Breast epithelium (tissue), 4 donors: ENCODE measurements around the gene TSPEAR. TPM values are rescaled to one million over a fixed set of nuclear protein-coding genes. Genes with fewer than 3 reads are reported as not detected.

ENCODE experiments used
- DNase-seq, 2 donors: peaks; one replicate each; pipeline ENCODE4 v3.0.0-alpha.2; 2019; ENCODE audit warnings: low spot score in 2 of 2
- H3K27ac ChIP-seq, 2 donors: fragments of 200-600 bp; sonication (generic) in 1 of 2; one replicate each; pipeline ENCODE4 v1.5.1; 2016 to 2019; ENCODE audit warnings: mild to moderate bottlenecking in 1 of 2
- H3K27me3 ChIP-seq, 2 donors: fragments of 200-600 bp; sonication (generic) in 1 of 2; one replicate each; pipeline versions ENCODE4 v1.5.1 to v1.6.0; 2017 to 2019; ENCODE audit warnings: control low read depth in 1 of 2, mild to moderate bottlenecking in 1 of 2
- H3K36me3 ChIP-seq: fragments of 200-600 bp; one replicate; pipeline ENCODE4 v1.5.1; 2019
- H3K4me1 ChIP-seq, 2 donors: fragments of 200-600 bp; sonication (generic); one replicate each; pipeline ENCODE4 v1.5.1; 2016 to 2019; ENCODE audit warnings: control low read depth in 1 of 2
- H3K4me3 ChIP-seq, 3 donors: fragments of 200-600 bp; sonication (generic); 1 replicate in 2 of 3; 2 replicates in 1 of 3; pipeline ENCODE4 v1.5.1; 2016 to 2019; ENCODE audit warnings: mild to moderate bottlenecking in 3 of 3, moderate library complexity in 2 of 3
- H3K9me3 ChIP-seq, 2 donors: fragments of 200-600 bp; sonication (generic) in 1 of 2; one replicate each; pipeline ENCODE4 v1.5.1; 2016 to 2019; ENCODE audit warnings: control low read depth in 1 of 2
- POLR2A ChIP-seq: fragments of 450-650 bp; IDR thresholded peaks from one replicate; pipeline ENCODE4 v1.6.1; 2016; ENCODE audit warnings: antibody characterized with exemption, mild to moderate bottlenecking, moderate library complexity
- POLR2AphosphoS5 ChIP-seq, 3 donors: sonication (generic); formaldehyde crosslinking; IDR thresholded peaks; one replicate each; pipeline ENCODE4 v1.6.1; 2017; ENCODE audit warnings: antibody characterized with exemption in 3 of 3
- intact Hi-C: fragments of 100-400 bp; cut with DNase I; formaldehyde crosslinking; loops from one replicate; pipeline ENCODE4 v1.15.1; 2023; ENCODE audit warnings: low total_unique reads
- total RNA-seq, 3 donors: library from RNA; depleted of rRNA; stranded (reverse); fragments of >200 nt; gene quantifications; one replicate each; pipeline ENCODE4 v1.1.0, GENCODE V29; 2016
- TF ChIP-seq, protein P1 (sequence below), 3 donors: fragments of 450-650 bp; IDR thresholded peaks; one replicate each; pipeline ENCODE4 v1.5.1; 2016 to 2017; ENCODE audit warnings: antibody characterized with exemption in 3 of 3, mild to moderate bottlenecking in 3 of 3, moderate library complexity in 3 of 3

The TSPEAR gene
- total RNA-seq, 3 donors from 2014 or later = 0.15 TPM; not detected in 2

- H3K27me3 ChIP-seq = peaks cover 0 to 10% of the 10 kb centered on the region in 2 donors
- no peak within 1 kb of the TSS for H3K4me3 ChIP-seq
- intact Hi-C loops = no loop called here
- no peak for DNase-seq
- no peaks in the 10 kb centered on the region for H3K4me1 ChIP-seq
- H3K27ac ChIP-seq = no peak within 1 kb of the TSS
- H3K36me3 ChIP-seq = no peaks in the 10 kb centered on the region
- TF ChIP-seq POLR2A (no peak), POLR2AphosphoS5 (IDR thresholded peaks at IDR 0.05) (no peak)
- TF ChIP-seq, protein P1, sequence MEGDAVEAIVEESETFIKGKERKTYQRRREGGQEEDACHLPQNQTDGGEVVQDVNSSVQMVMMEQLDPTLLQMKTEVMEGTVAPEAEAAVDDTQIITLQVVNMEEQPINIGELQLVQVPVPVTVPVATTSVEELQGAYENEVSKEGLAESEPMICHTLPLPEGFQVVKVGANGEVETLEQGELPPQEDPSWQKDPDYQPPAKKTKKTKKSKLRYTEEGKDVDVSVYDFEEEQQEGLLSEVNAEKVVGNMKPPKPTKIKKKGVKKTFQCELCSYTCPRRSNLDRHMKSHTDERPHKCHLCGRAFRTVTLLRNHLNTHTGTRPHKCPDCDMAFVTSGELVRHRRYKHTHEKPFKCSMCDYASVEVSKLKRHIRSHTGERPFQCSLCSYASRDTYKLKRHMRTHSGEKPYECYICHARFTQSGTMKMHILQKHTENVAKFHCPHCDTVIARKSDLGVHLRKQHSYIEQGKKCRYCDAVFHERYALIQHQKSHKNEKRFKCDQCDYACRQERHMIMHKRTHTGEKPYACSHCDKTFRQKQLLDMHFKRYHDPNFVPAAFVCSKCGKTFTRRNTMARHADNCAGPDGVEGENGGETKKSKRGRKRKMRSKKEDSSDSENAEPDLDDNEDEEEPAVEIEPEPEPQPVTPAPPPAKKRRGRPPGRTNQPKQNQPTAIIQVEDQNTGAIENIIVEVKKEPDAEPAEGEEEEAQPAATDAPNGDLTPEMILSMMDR (IDR thresholded peaks at IDR 0.05) = no peak
- H3K9me3 ChIP-seq = peaks cover 11 to 14% of the 10 kb centered on the region in 2 donors
Observed at GRCh38 chr21:44654576-44655175, 56.7 kb downstream of the TSPEAR start, which contains the start of gene KRTAP12-4. Gene KRTAP12-4 (minus strand): TSS chr21:44654659. CDS start chr21:44654614, 45 bp downstream.

- H3K4me1 ChIP-seq = no peaks in the 10 kb centered on the region
- no peak overlapping the region for H3K27ac ChIP-seq
- peaks cover 0 to 17% of the 10 kb centered on the region in 2 donors for H3K27me3 ChIP-seq
- TF ChIP-seq POLR2A (no peak), POLR2AphosphoS5 (IDR thresholded peaks at IDR 0.05) (no peak)
- TF ChIP-seq, protein P1 (IDR thresholded peaks at IDR 0.05) = no peak
- no peak overlapping the region for H3K4me3 ChIP-seq
- intact Hi-C loops = no loop called here
- no peak for DNase-seq
- H3K9me3 ChIP-seq = peaks cover 11 to 14% of the 10 kb centered on the region in 2 donors
- no peaks in the 10 kb centered on the region for H3K36me3 ChIP-seq
Observed at GRCh38 chr21:44653656-44654575, 57.5 kb downstream of the TSPEAR start.

GRCh38 chr21:44653123-44653522 lies 58.2 kb downstream of the TSPEAR start:
- peaks cover 11 to 14% of the 10 kb centered on the region in 2 donors for H3K9me3 ChIP-seq
- H3K27me3 ChIP-seq = peaks cover 0 to 19% of the 10 kb centered on the region in 2 donors
- no peaks in the 10 kb centered on the region for H3K4me1 ChIP-seq
- intact Hi-C loops = no loop called here
- no peak for DNase-seq
- no peaks in the 10 kb centered on the region for H3K36me3 ChIP-seq
- no peak for TF ChIP-seq POLR2AphosphoS5 (IDR thresholded peaks at IDR 0.05)
- TF ChIP-seq, protein P1 (IDR thresholded peaks at IDR 0.05) = no peak
- TF ChIP-seq POLR2A = no peak
- H3K4me3 ChIP-seq = no peak overlapping the region
- H3K27ac ChIP-seq = no peak overlapping the region

DNA sequence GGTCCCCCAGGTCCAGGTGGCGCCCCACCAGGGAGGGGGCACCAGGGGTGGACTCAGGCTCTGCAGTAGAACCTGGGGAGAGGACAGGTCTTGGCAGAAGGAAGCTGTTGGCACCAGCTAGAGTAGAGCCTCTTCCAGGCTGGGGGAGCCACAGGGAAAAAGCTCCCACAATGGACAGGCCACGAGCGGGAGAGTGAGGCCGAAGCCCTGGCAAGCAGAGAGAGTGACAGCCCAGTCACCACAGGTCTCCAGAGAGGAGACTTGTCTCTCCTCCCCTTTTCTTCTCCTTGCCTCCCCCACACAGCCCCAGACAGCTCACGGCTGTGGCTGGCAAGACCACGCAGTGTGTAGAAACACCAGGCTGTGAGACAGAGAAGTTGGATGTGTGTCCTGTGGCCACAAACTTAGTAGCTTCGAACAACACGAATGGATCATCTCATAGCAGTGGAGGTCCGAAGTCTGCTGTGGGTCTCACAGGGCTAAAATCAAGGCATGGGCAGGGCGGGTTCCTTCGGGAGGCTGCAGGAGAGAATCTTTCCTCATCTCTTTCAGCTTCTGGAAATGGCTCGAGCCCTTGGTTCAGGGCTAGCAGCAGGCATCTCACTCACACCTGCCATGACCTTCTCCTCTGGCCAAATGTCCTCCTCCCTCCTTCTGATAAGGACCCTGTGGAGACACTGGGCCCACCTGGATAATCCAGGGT lies 60.2 kb downstream of the TSPEAR start:
- Histone ChIP-seq H3K4me1 (no peaks in the 10 kb centered on the region), H3K27ac (no peak overlapping the region), H3K36me3 (no peaks in the 10 kb centered on the region), H3K9me3 (peaks cover 2 to 11% of the 10 kb centered on the region in 2 donors), H3K27me3 (peaks cover 0 to 33% of the 10 kb centered on the region in 2 donors), H3K4me3 (no peak overlapping the region)
- TF ChIP-seq POLR2AphosphoS5 (IDR thresholded peaks at IDR 0.05) = no peak
- TF ChIP-seq, protein P1 (IDR thresholded peaks at IDR 0.05) = no peak
- no peak for TF ChIP-seq POLR2A
- intact Hi-C loops = no loop called here
- no peak for DNase-seq
